Measurements from ENCODE around the gene DGUOK.

Gene DGUOK

DNA sequence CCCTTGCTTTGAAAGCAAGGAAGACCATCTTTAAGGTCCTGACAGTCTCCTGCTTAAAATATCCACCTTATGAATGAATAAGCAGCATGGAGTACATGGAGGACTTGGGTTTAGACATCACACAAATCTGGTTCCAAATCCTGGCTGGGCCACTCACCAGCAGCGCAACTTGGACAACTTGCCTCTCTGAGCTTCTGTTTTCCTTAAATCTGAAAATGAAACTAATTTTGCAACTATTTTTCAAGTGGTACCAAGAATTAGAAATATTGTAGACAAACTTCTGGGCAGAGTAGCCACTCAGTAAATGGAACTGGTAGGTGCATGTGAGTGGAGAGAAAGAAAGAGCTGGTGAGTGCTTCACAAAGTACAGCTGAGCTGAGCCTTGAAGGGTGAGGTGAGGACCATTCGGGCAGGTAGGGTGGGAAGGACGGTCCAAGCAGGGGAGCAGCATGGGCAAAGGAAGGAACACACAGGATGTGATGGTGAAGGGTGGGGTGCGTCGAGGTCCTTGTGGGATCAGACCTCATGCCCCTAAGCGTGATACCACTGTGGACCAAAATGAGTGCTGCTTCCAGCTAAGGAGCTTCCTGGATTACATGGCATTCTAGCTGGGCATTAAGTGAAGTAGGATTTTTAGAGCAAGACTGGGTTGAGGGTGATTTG is 43.6 kb downstream of the DGUOK start:
- Histone ChIP-seq H3K36me3 (ENCODE audit: control insufficient read depth, insufficient read depth, low read length) (no peaks in the 10 kb centered on the region), H3K27ac (ENCODE audit: low read depth, low read length, severe bottlenecking) (no peak overlapping the region), H3K9me3 (ENCODE audit: control insufficient read depth, low read length) (no peaks in the 10 kb centered on the region), H3K4me1 (ENCODE audit: control insufficient read depth, insufficient read depth, low read length, poor library complexity, severe bottlenecking) (peaks cover 5% of the 10 kb centered on the region), H3K4me3 (ENCODE audit: extremely low read depth, insufficient read depth, low read length, poor library complexity, severe bottlenecking) (no peak overlapping the region)
- 97 to 100% methylated on average over 6 of the region's 6 CpGs for WGBS, 2 experiments (ENCODE audit: insufficient coverage in 2 of 2)

DNA sequence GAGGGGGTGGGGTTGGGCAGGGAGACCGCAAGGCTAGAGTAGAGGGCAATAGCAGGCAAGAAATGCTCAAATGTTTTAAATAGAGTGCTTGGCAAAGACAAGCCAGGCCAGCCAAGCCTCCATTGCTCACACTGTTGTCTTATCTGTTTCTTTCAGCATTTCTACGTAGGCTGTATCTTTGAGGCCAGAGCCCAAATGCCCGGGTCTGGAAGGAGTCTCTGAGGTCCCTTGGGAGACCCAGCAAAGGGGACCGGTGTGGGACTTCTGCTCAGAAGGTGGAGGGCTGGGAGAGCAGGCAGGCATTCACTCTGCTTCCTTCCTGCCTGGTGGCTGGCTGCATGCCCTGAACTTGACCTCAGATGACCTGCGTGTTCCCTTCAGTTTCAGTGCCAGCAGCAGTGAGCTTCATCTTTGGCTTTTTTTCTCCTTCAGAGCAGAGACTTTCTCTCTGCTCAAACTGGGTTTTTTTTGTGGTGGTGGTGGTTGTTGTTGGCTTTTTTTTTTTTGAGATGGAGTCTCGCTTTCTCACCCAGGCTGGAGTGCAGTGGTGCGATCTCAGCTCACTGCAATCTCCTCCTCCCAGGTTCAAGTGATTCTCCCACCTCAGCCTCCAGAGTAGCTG is 44.3 kb downstream of the DGUOK start:
- Histone ChIP-seq H3K4me1 (ENCODE audit: control insufficient read depth, insufficient read depth, low read length, poor library complexity, severe bottlenecking) (peaks cover 5% of the 10 kb centered on the region), H3K9me3 (ENCODE audit: control insufficient read depth, low read length) (no peaks in the 10 kb centered on the region), H3K36me3 (ENCODE audit: control insufficient read depth, insufficient read depth, low read length) (no peaks in the 10 kb centered on the region), H3K27ac (ENCODE audit: low read depth, low read length, severe bottlenecking) (no peak overlapping the region), H3K4me3 (ENCODE audit: extremely low read depth, insufficient read depth, low read length, poor library complexity, severe bottlenecking) (no peak overlapping the region)
- 71 to 79% methylated on average over 5 to 6 of the region's 7 CpGs for WGBS, 2 experiments (ENCODE audit: insufficient coverage in 2 of 2)

DNA sequence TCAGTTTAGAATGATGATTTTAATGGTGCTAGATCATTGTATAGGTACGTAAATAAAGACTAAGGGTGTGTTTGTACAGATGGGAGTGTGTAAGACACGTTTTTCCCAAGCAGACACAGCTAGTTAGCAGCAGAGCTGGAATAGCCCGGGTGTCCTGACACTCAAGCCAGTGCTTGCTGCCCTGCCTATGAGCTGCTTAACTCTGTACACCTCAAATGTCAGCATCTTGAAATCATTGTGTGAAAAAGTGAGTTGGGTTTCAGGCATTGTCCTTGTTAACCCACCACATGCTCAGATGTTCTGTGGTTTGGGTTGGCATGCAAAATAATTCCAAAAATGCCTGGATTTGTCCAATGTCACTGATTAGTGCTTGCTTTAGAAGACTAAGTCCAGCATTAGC is 45.0 kb downstream of the DGUOK start:
- H3K9me3 ChIP-seq (ENCODE audit: control insufficient read depth, low read length): no peaks in the 10 kb centered on the region
- no peak overlapping the region for H3K4me3 ChIP-seq (ENCODE audit: extremely low read depth, insufficient read depth, low read length, poor library complexity, severe bottlenecking)
- no peaks in the 10 kb centered on the region for H3K36me3 ChIP-seq (ENCODE audit: control insufficient read depth, insufficient read depth, low read length)
- no peak overlapping the region for H3K27ac ChIP-seq (ENCODE audit: low read depth, low read length, severe bottlenecking)
- peaks cover 5% of the 10 kb centered on the region for H3K4me1 ChIP-seq (ENCODE audit: control insufficient read depth, insufficient read depth, low read length, poor library complexity, severe bottlenecking)
- 66 to 83% methylated on average over 3 of the region's 3 CpGs for WGBS, 2 experiments (ENCODE audit: insufficient coverage in 2 of 2)

DNA sequence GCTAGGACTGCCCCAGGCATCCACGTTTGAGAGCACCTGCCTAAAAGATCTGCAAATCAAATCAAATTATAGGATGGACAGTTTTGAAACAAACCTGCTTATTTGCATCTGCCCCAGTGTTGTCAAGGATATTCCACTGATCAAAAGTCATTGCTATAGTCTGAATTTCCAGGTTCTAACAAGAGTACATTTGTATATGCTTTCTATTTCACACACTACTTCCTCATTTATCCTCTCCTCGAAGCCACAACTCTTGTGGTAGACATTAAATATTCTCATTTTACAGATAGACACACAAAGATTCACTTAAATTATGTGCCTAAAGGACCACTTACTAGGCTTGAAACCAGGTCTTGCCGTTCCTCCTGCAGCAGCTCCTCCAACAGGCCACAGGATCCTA is 46.2 kb downstream of the DGUOK start:
- H3K36me3 ChIP-seq (ENCODE audit: control insufficient read depth, insufficient read depth, low read length): no peaks in the 10 kb centered on the region
- WGBS, 2 experiments (ENCODE audit: insufficient coverage in 2 of 2): 82 to 87% methylated on average over 3 of the region's 3 CpGs
- H3K4me1 ChIP-seq (ENCODE audit: control insufficient read depth, insufficient read depth, low read length, poor library complexity, severe bottlenecking): peaks cover 5% of the 10 kb centered on the region
- H3K27ac ChIP-seq (ENCODE audit: low read depth, low read length, severe bottlenecking): no peak overlapping the region
- no peaks in the 10 kb centered on the region for H3K9me3 ChIP-seq (ENCODE audit: control insufficient read depth, low read length)
- H3K4me3 ChIP-seq (ENCODE audit: extremely low read depth, insufficient read depth, low read length, poor library complexity, severe bottlenecking): no peak overlapping the region

DNA sequence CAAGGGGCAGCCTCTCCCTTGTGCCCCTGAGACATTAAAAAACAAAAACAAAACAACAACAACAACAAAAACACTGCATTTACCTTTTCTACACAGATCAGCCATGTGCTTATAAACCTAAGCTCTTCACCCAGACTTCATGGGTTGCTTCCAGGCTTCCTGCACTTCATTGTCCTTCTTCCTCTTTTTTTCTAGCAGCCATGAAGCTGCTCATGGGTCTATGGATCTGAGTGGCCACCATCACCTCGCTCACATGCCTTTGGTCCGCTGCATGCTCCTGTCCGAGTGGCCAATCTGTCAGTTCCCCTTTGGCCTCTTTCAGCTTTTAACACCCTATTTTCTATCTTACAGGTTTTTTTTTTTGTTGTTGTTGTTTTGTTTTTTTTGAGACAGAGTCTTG is 49.1 kb downstream of the DGUOK start:
- no peak overlapping the region for H3K27ac ChIP-seq (ENCODE audit: low read depth, low read length, severe bottlenecking)
- peaks cover 6% of the 10 kb centered on the region for H3K4me1 ChIP-seq (ENCODE audit: control insufficient read depth, insufficient read depth, low read length, poor library complexity, severe bottlenecking)
- no peaks in the 10 kb centered on the region for H3K9me3 ChIP-seq (ENCODE audit: control insufficient read depth, low read length)
- no peaks in the 10 kb centered on the region for H3K36me3 ChIP-seq (ENCODE audit: control insufficient read depth, insufficient read depth, low read length)
- H3K4me3 ChIP-seq (ENCODE audit: extremely low read depth, insufficient read depth, low read length, poor library complexity, severe bottlenecking): no peak overlapping the region
- 100% methylated on average over 3 of the region's 3 CpGs; no CpG with 5 or more reads in 1 of the 2 experiments for WGBS, 2 experiments (ENCODE audit: insufficient coverage in 2 of 2)

DNA sequence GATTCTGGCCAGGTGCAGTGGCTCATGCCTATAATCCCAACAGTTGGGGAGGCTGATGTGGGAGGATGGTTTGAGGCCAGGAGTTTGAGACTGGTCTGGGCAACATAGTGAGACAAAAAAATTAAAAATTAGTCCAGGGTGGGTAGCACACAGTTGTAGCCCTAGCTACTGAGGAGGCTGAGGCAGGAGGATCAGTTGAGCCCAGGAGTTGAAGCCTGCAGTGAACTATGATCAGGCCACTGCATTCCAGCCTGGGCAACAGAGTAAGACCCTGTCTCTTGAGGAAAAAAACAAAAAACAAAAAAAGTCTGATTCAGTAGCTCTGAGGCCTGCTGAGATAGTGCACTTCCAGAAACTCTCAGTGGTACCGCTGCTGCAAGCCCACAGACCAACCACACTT is 50.1 kb downstream of the DGUOK start:
- Histone ChIP-seq H3K9me3 (ENCODE audit: control insufficient read depth, low read length) (no peaks in the 10 kb centered on the region), H3K4me3 (ENCODE audit: extremely low read depth, insufficient read depth, low read length, poor library complexity, severe bottlenecking) (no peak overlapping the region), H3K27ac (ENCODE audit: low read depth, low read length, severe bottlenecking) (no peak overlapping the region), H3K4me1 (ENCODE audit: control insufficient read depth, insufficient read depth, low read length, poor library complexity, severe bottlenecking) (peaks cover 8% of the 10 kb centered on the region), H3K36me3 (ENCODE audit: control insufficient read depth, insufficient read depth, low read length) (no peaks in the 10 kb centered on the region)
- 86 to 100% methylated on average over 1 of the region's 1 CpG for WGBS, 2 experiments (ENCODE audit: insufficient coverage in 2 of 2)

DNA sequence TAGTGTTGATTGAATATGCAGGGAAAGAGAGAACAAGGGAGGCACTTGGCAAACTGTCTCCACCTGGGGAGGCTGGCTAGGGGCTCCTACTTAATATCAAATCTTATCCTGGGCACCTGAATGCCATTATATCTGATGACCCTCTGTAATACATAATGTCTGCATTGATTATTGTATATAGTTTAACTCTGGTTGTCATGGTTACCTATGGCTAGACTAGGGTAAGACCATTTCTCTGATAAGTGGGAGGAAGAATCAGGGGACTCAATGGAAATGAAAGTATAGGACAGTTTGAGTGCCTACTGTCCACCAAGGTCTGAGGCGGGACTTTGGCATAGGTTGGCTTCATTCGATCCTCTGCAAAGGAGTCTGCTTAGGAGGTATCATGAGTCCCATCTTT is 50.8 kb downstream of the DGUOK start:
- Histone ChIP-seq H3K4me3 (ENCODE audit: extremely low read depth, insufficient read depth, low read length, poor library complexity, severe bottlenecking) (no peak overlapping the region), H3K4me1 (ENCODE audit: control insufficient read depth, insufficient read depth, low read length, poor library complexity, severe bottlenecking) (peaks cover 10% of the 10 kb centered on the region), H3K27ac (ENCODE audit: low read depth, low read length, severe bottlenecking) (no peak overlapping the region), H3K36me3 (ENCODE audit: control insufficient read depth, insufficient read depth, low read length) (no peaks in the 10 kb centered on the region), H3K9me3 (ENCODE audit: control insufficient read depth, low read length) (no peaks in the 10 kb centered on the region)
- 93 to 100% methylated on average over 2 of the region's 2 CpGs for WGBS, 2 experiments (ENCODE audit: insufficient coverage in 2 of 2)

DNA sequence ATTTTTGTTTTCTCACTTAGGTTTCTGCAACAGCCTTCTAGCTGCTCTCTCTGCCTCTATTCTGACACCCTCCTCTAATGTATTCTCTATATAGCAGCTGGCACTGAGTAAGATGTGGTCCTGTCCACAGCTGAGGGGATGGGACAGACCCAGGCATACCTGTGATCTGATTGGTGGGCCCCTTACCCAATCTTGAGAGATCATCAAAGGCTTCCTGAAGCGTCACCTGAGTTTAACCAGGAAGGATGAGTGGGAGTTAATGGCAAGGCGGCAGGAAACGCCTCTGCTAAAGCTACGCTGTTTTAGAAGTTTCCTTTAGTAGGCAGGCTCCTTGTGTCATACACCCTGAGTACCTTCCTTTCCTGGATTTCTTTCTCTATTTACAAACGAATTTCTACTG is 52.3 kb downstream of the DGUOK start:
- H3K27ac ChIP-seq (ENCODE audit: low read depth, low read length, severe bottlenecking): no peak overlapping the region
- no peaks in the 10 kb centered on the region for H3K9me3 ChIP-seq (ENCODE audit: control insufficient read depth, low read length)
- H3K4me1 ChIP-seq (ENCODE audit: control insufficient read depth, insufficient read depth, low read length, poor library complexity, severe bottlenecking): peaks cover 19% of the 10 kb centered on the region
- no peaks in the 10 kb centered on the region for H3K36me3 ChIP-seq (ENCODE audit: control insufficient read depth, insufficient read depth, low read length)
- WGBS, 2 experiments (ENCODE audit: insufficient coverage in 2 of 2): 67% methylated on average over 5 of the region's 5 CpGs
- no peak overlapping the region for H3K4me3 ChIP-seq (ENCODE audit: extremely low read depth, insufficient read depth, low read length, poor library complexity, severe bottlenecking)

DNA sequence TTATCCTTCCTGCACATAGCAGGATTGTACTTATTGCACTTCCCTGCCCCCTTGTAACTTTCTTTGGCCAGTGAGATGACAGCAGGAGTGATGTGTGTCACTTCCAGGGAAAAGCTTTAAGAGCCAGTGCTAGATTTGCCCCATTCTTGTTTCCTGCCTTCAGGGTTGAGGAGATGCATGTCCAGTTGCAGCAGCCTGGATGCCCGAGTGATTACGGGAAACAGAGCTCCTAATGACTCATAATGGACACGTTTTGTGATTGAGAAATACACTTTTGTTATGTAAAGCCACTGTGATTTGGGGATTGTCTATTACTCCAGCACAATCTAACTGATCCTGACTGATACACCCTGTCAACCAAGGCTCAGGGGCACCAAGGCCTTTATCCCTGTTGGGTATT is 53.0 kb downstream of the DGUOK start:
- WGBS, 2 experiments (ENCODE audit: insufficient coverage in 2 of 2): 79% methylated on average over 2 of the region's 3 CpGs; no CpG with 5 or more reads in 1 of the 2 experiments
- peaks cover 20% of the 10 kb centered on the region for H3K4me1 ChIP-seq (ENCODE audit: control insufficient read depth, insufficient read depth, low read length, poor library complexity, severe bottlenecking)
- no peaks in the 10 kb centered on the region for H3K36me3 ChIP-seq (ENCODE audit: control insufficient read depth, insufficient read depth, low read length)
- no peaks in the 10 kb centered on the region for H3K9me3 ChIP-seq (ENCODE audit: control insufficient read depth, low read length)
- H3K27ac ChIP-seq (ENCODE audit: low read depth, low read length, severe bottlenecking): no peak overlapping the region
- no peak overlapping the region for H3K4me3 ChIP-seq (ENCODE audit: extremely low read depth, insufficient read depth, low read length, poor library complexity, severe bottlenecking)

DNA sequence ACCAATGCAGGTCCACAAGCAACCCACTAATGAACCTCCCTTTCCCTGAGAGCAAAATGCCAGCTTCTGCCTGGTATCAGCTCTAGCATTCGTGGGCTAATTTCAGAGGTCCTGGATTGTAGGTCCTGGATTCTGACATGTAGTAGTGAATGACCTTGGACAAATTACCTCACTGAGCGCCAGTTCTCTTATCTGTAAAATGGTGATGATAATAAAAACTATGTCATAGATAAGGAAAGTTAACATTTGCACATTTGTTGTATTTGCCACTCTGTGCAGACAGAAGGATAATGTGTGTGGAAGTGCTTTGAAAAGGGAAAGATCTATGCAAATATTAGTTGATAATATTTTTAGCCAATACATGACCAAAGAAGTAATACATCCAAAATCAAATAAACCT is 53.9 kb downstream of the DGUOK start:
- WGBS, 2 experiments (ENCODE audit: insufficient coverage in 2 of 2): no CpG with 5 or more reads among the region's 2 CpGs
- H3K4me1 ChIP-seq (ENCODE audit: control insufficient read depth, insufficient read depth, low read length, poor library complexity, severe bottlenecking): peaks cover 20% of the 10 kb centered on the region
- H3K27ac ChIP-seq (ENCODE audit: low read depth, low read length, severe bottlenecking): no peak overlapping the region
- no peaks in the 10 kb centered on the region for H3K9me3 ChIP-seq (ENCODE audit: control insufficient read depth, low read length)
- peak overlapping the region; percentile 35 for H3K4me3 ChIP-seq (ENCODE audit: extremely low read depth, insufficient read depth, low read length, poor library complexity, severe bottlenecking)
- no peaks in the 10 kb centered on the region for H3K36me3 ChIP-seq (ENCODE audit: control insufficient read depth, insufficient read depth, low read length)
